Measurements from ENCODE around the gene SPATA17. TPM values are rescaled to one million over a fixed set of nuclear protein-coding genes. Genes with fewer than 3 reads are reported as not detected.
A peak's percentile ranks its signal among the peaks of the same experiment; 100 is the strongest.

The SPATA17 gene
- total RNA-seq, 4 donors from 2014 or later = 0.08 to 1.3 (median 0.10) TPM; not detected in 1

DNA sequence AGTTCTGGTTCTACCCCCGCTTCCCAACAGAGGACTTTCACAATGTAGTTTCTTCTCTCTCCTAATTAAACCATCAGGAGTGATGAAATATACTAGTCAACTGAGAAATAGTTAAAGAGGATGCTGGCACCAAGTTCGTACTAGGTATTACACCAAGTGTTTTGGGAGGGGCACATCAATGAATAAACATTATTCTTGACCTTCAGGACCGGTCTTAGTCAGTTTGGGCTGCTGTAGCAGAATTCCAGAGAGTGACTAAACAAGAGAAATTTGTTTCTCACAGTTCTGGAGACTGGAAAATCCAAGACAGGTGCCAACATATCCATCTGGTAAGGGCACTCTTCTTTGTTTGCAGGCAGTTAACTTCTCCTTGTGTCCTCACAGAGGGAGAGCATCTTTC is 103.8 kb downstream of the SPATA17 start:
- Histone ChIP-seq H3K27me3 (no peaks in the 10 kb centered on the region), H3K4me1 (no peaks in the 10 kb centered on the region), H3K9me3 (no peaks in the 10 kb centered on the region), H3K36me3 (no peaks in the 10 kb centered on the region), H3K27ac (no peak overlapping the region), H3K4me3 (no peak overlapping the region)
- DNase-seq (ENCODE audit: low spot score in 2 of 2) = no peak
- TF ChIP-seq POLR2A (IDR thresholded peaks at IDR 0.05) = no peak
- TF ChIP-seq EP300 (IDR thresholded peaks at IDR 0.05) = no peak
- no peak for TF ChIP-seq POLR2AphosphoS5 (IDR thresholded peaks at IDR 0.05)
- TF ChIP-seq, protein P1, sequence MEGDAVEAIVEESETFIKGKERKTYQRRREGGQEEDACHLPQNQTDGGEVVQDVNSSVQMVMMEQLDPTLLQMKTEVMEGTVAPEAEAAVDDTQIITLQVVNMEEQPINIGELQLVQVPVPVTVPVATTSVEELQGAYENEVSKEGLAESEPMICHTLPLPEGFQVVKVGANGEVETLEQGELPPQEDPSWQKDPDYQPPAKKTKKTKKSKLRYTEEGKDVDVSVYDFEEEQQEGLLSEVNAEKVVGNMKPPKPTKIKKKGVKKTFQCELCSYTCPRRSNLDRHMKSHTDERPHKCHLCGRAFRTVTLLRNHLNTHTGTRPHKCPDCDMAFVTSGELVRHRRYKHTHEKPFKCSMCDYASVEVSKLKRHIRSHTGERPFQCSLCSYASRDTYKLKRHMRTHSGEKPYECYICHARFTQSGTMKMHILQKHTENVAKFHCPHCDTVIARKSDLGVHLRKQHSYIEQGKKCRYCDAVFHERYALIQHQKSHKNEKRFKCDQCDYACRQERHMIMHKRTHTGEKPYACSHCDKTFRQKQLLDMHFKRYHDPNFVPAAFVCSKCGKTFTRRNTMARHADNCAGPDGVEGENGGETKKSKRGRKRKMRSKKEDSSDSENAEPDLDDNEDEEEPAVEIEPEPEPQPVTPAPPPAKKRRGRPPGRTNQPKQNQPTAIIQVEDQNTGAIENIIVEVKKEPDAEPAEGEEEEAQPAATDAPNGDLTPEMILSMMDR (IDR thresholded peaks at IDR 0.05) = no peak
- WGBS = 60% methylated on average over 3 of the region's 3 CpGs

DNA sequence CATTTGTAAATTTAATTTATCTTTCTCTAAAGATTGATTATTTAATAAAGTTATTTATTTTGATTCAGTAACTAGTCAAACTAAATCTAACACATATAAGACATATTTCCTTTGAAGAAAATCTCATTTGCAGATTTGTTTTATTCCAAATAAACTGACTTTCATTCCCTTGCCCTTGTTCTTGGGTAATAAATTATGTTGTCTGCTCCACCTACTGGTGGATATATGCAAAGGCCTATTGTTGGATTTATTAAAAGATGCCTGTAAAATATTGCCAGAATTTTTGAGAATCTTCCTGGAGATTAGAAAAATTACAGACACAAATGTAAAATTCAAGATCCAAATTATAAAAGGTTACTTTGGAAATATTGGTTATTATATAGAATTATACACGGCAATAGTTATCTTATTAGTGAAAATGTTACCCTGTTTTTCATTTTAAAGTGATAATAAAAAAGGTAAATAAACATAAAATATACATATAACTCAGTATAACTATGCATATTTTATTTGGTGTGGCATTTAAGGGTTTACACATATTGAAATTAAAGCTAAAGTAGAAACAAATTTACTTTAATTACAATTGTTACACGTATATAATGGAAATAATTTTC is 116.1 kb downstream of the SPATA17 start:
- WGBS = 83% methylated on average over 2 of the region's 2 CpGs
- H3K4me1 ChIP-seq = no peaks in the 10 kb centered on the region
- H3K36me3 ChIP-seq = no peaks in the 10 kb centered on the region
- no peaks in the 10 kb centered on the region for H3K9me3 ChIP-seq
- DNase-seq (ENCODE audit: low spot score in 2 of 2) = no peak
- H3K4me3 ChIP-seq = no peak overlapping the region
- TF ChIP-seq POLR2A (IDR thresholded peaks at IDR 0.05) = no peak
- TF ChIP-seq, protein P1 (IDR thresholded peaks at IDR 0.05) = peak in 1 of 2 donors; percentile 54
- no peaks in the 10 kb centered on the region for H3K27me3 ChIP-seq
- no peak overlapping the region for H3K27ac ChIP-seq

DNA sequence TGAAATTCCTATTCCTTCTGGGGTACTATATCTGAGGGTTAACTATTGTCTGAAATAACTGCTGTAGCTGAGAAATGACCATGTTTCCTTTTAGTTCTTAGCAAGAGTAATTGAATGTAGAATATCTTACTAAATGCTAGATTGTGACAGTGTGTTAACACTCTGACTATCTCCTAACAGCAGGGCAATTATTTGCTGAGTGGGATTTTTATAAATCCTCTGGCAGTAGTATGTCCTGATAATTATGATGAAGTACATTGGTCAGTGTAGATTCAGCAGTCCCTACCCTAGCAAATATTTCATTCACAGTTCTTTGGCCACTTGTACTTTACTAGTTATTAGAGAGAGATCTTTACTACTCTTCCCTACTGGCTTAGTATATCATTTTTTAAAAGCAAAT is 138.6 kb downstream of the SPATA17 start:
- no peak for DNase-seq (ENCODE audit: low spot score in 2 of 2)
- no peak overlapping the region for H3K4me3 ChIP-seq
- H3K4me1 ChIP-seq = no peaks in the 10 kb centered on the region
- TF ChIP-seq POLR2AphosphoS5 (IDR thresholded peaks at IDR 0.05) (no peak), EP300 (IDR thresholded peaks at IDR 0.05) (no peak), POLR2A (IDR thresholded peaks at IDR 0.05) (no peak)
- TF ChIP-seq, protein P1 (IDR thresholded peaks at IDR 0.05) = no peak
- H3K9me3 ChIP-seq = no peaks in the 10 kb centered on the region
- H3K27me3 ChIP-seq = no peaks in the 10 kb centered on the region
- H3K36me3 ChIP-seq = no peaks in the 10 kb centered on the region
- no peak overlapping the region for H3K27ac ChIP-seq

DNA sequence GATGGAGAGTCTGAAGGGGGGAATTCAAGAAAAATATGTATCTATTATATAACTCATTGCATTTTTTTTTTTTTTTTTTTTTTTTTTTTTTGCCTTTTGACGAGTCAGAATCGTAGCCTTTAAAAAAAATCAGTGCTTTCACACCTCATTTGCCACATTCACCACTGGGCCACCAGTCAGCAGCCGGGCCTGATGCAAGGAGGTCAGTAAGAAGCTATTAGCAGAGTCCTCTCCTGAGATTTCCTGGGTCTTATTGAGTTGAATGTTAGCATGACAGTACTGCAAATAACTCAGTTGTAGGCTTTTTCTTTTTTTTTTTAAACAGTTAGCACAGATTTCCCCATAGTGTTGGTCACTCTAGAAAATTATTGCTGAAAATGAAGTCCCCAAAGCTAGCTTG is 139.8 kb downstream of the SPATA17 start:
- no peak overlapping the region for H3K27ac ChIP-seq
- no peak overlapping the region for H3K4me3 ChIP-seq
- H3K36me3 ChIP-seq = no peaks in the 10 kb centered on the region
- no peak for DNase-seq (ENCODE audit: low spot score in 2 of 2)
- 77% methylated on average over 3 of the region's 3 CpGs for WGBS
- H3K27me3 ChIP-seq = no peaks in the 10 kb centered on the region
- H3K4me1 ChIP-seq = no peaks in the 10 kb centered on the region
- no peaks in the 10 kb centered on the region for H3K9me3 ChIP-seq
- no peak for TF ChIP-seq EP300 (IDR thresholded peaks at IDR 0.05)
- no peak for TF ChIP-seq POLR2A (IDR thresholded peaks at IDR 0.05)
- TF ChIP-seq POLR2AphosphoS5 (IDR thresholded peaks at IDR 0.05) = no peak
- TF ChIP-seq, protein P1 (IDR thresholded peaks at IDR 0.05) = no peak

DNA sequence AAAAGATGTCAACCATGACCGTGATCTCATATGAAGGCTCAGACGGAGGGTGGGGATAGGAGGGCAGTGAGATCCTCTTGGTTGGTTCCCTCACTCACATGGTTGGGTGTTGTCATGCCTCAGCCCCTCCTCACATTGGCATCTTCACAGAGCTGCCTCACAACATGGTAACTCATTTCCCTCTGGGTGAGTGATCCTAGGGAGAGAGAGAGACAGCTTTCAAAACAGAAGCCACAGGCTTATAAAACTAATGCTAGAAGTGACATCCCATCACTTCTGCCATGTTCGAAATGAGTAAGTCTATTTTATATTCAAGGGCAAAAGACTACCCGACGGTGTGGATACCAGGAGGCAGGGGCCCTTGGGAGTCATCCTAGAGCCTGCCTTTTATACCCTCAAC is 145.5 kb downstream of the SPATA17 start:
- 96% methylated on average over 5 of the region's 5 CpGs for WGBS
- Histone ChIP-seq H3K36me3 (no peaks in the 10 kb centered on the region), H3K4me3 (no peak overlapping the region), H3K27ac (no peak overlapping the region), H3K27me3 (no peaks in the 10 kb centered on the region), H3K4me1 (no peaks in the 10 kb centered on the region), H3K9me3 (no peaks in the 10 kb centered on the region)
- TF ChIP-seq POLR2A (IDR thresholded peaks at IDR 0.05) = no peak
- no peak for TF ChIP-seq POLR2AphosphoS5 (IDR thresholded peaks at IDR 0.05)
- TF ChIP-seq, protein P1 (IDR thresholded peaks at IDR 0.05) = no peak
- TF ChIP-seq EP300 (IDR thresholded peaks at IDR 0.05) = no peak
- DNase-seq (ENCODE audit: low spot score in 2 of 2) = no peak
